GM19463 (cell line): ENCODE measurements around the gene CRB2.

Experiments used
- ATAC-seq: cut with Tn5 transposase; IDR thresholded peaks from one replicate; pipeline ENCODE4 v1.9.1; 2021; ENCODE audit warnings: mild to moderate bottlenecking, moderate library complexity; ENCODE audit not compliant: unreplicated experiment

CRB2 gene

GRCh38 chr9:123346826-123347225, 9.2 kb upstream of the CRB2 start:
- ATAC-seq, result no peak

DNA sequence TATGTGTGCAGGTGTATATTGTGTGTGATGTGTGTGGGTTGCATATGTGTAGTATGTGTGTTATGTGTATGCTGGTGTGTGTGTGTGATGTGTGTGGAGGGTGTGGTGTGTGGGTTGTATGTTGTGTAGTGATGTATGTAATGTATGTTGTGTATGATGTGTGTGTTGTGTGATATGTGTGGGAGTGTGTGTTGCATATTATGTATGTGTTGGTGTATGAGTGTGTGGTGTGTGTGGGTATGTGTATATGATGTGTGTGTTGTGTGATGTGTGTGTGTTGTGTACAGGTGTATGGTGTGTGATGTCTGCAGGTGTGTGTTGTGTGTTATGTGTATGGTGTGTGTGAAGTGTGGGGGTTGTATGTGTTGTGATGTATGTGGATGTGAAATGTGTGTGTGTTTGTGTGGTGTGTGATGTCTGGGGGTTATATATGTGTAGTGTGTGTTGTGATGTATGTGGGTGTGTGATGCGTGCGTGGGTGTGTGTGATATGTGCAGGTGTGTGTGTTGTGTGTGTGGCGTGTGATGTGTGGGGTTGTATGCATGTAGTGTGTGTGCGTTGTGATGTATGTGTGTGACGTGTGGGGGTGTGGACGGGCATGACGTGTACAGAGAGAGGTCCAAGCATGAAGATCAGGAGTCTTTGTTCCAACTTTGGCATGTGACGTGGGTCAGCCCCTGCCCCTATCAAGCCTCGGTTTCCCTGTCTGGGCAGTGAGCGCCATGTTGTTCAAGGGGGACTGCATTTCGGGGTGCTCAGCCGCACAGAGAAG, 8.5 kb upstream of the CRB2 start:
- no peak for ATAC-seq

DNA sequence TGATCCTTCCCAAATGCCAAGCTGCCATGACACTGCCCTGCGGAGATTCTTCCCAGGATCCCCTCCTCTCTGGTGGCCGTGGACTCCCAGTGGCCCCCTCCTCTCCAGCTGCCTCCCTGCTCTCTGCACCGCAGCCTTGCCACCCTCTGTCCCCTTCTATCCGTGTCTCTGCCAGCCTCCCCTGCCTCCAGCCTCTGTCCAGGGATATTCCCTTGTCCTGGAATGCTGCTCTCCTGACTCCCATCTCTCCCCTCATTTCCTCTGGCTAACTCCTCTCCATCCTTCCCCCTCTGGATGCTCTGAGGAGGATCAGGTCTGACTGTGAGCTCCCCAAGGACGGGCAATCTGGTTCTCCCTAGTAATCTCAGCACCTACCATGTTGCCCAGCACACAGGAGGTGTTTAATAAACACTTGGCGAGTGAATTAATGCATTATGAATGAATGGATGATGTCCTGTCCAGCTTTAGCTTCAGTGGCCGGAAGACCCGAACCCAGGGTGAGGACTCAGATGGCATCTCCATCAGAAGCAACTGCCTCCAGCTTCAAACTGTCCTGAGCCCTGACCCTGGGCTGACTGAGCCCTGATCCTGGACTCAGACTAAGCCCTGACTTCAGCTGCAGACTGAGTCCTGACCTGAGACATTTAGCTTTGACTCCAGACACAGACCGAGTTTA, 7.5 kb upstream of the CRB2 start:
- no peak for ATAC-seq

DNA sequence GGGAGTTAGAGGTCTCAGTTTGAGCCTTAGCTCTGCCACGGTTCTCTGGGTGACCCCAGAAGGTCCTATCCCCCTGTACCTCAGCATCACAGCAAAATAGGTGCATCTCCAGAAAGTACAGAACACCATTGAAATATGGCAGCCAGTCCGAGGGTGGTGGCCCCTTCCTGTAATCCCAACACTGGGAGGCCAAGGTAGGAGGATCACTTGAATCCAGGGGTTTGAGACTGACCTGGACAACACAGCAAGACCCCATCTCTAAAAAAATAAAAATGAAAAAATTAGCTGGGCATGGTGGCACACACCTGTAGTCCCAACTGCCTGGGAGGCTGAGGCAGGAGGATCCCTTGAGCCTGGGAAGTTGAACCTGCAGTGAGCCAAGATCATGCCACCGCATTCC, 7.0 kb upstream of the CRB2 start:
- no peak for ATAC-seq

GRCh38 chr9:123349691-123350480, 6.1 kb upstream of the CRB2 start:
- no peak for ATAC-seq

GRCh38 chr9:123350590-123351310, 5.2 kb upstream of the CRB2 start:
- no peak for ATAC-seq

GRCh38 chr9:123353041-123353440, 3.0 kb upstream of the CRB2 start:
- no peak for ATAC-seq

- ATAC-seq, result peak; percentile 70
Observed at GRCh38 chr9:123353984-123354591, 1.9 kb upstream of the CRB2 start.

DNA sequence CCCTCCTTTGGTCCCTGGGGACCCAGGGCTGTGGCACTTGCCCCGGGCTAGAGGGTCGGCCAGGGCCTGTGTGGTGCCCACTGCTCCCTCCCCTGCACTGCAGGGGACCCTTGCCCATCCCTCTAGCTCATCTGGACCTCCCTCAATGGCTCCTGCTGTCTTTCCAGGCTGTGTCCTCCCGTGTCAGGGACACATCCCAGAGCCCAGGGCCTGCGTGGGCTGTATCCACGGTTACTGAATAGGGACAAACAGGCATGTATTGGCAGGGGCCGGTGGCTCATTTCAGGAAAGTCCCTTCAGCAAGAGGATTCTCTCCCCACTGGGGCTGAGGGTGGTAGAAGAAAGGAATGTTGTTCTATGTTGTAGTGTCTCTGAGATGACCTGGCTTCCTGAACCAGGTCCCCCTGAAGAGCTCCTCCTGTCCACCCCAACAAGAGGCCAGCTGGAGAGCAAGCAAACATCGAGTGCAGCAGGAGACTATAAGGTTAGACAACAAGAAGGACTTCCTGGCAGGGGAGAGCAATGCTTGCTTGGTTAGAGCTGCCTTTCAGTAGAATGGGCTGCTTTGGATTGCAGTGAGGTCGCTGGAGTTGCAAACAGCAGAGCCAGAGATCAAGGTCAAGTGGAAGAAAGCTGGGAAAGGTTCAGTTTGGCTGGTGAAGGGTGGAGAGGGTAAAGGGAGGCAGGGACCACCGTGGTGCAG, 1.0 kb upstream of the CRB2 start:
- ATAC-seq, result no peak

DNA sequence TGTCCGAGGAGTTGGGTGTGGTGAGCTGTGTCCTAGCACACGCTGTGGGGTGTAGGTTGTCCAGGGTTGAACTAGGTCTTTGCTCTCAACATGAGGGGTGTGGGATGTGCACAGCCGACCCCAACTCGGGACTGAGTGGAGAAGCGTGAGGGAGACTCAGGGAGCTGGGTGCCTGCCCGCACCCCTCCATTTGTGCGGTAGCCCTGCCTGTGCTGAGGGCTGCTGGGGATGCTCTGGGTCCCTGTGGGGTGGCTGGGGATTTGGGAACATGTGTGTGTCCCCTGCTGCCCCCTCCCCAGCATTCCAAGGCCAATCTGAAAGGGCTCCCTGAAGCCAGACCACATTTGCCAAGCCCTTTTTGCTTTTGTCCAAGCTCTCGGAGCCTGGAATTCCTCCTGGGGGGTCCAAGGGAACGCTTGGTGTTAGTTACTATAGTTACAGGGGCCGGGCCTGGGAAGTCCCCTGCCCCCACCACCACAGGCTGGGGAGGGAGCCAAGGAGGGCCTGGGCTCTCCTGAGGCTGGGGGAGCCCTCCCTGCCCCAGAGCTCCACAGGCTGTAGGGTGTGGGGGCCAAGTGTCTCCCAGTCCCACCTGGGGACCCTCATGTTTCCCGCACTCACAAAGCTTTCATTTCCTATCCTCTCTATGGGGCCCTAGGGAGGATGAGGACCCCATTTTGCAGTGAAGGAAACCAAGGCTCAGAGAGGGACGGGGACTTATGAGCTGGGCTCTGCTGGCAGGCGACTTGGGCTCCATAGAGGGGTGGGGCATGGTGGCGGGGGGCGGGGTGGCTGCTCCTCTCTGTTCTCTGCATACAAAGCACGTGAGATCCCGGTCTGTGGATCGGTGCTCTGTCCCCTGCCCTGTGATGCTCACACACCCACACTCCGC, 1.1 kb downstream of the CRB2 start:
- no peak for ATAC-seq

- no peak for ATAC-seq
Observed at GRCh38 chr9:123357743-123358059, 1.7 kb downstream of the CRB2 start.

- ATAC-seq, result no peak
Observed at GRCh38 chr9:123358181-123358905, 2.3 kb downstream of the CRB2 start.

DNA sequence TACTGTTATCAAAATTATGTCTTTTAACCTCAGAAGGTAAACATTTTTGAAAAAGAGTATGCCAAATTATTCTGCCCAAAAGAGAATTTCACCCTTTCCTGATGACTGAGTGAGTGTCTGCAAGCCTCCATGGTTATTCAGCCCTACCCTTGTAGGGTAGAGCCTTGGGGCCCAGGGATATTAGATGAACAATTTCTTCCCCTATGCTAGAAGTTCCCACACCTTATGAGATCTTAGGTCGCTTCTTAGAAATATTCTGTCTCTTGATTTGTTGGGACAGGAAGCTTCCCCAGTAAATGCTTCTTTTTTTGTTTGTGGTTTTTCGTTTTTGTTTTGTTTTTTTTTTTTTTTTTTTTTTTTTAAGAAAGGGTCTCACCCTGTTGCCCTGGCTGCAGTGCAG, 3.1 kb downstream of the CRB2 start:
- no peak for ATAC-seq

- ATAC-seq, result no peak
Observed at GRCh38 chr9:123359546-123359945, 3.5 kb downstream of the CRB2 start.

- ATAC-seq, result no peak
Observed at GRCh38 chr9:123360161-123361085, 4.4 kb downstream of the CRB2 start.

GRCh38 chr9:123361086-123361730, 5.2 kb downstream of the CRB2 start:
- no peak for ATAC-seq
